HepG2 (cell line): ENCODE measurements around the gene KPNB1. TPM values are rescaled to one million over a fixed set of nuclear protein-coding genes. Genes with fewer than 3 reads are reported as not detected.

Source experiments
- ATAC-seq: fragments of 200-7000 bp; cut with Tn5 transposase; 3 replicates; pipeline ENCODE4 v1.9.1; 2020; ENCODE audit warnings: mild to moderate bottlenecking, moderate library complexity
- BruUV-seq: library from RNA; stranded (reverse); fragments of 400-500 nt; replicated peaks from 2 replicates; lab custom pipeline; 2021; lab: Mats Ljungman, UMichigan
- CTCF ChIA-PET: fragments of 300-600 bp; formaldehyde crosslinking; extraction: SDS; loops from one replicate; lab custom pipeline; 2021; ENCODE audit warnings: low total read pairs, inconsistent platforms, low intra/inter-chr PET ratio; lab: Yijun Ruan, JAX
- POLR2A ChIA-PET: fragments of 350-600 bp; sonication (Branson Sonifier 250); formaldehyde crosslinking; loops from one replicate; lab custom pipeline; 2020; ENCODE audit warnings: antibody characterized with exemption, inconsistent platforms; lab: Yijun Ruan, JAX
- DNase-seq: peaks from one replicate; pipeline ENCODE4 v3.0.0-alpha.2; 2015; ENCODE audit warnings: low spot score
- FAIRE-seq: peaks from 3 replicates; lab custom pipeline; 2011; peaks lifted over from hg19 to GRCh38; lab: Jason Lieb, UNC
- H2AFZ ChIP-seq: one replicate; pipeline ENCODE4 v1.6.1; 2011; ENCODE audit warnings: low read length, inconsistent platforms
- H3K27ac ChIP-seq: fragments of 300-600 bp; 3 replicates; pipeline ENCODE4 v1.8.0; 2011; ENCODE audit warnings: mixed run types, mild to moderate bottlenecking, mixed read lengths, low read length, inconsistent platforms; ENCODE audit not compliant: insufficient read depth; ENCODE audit errors: extremely low read length
- H3K27me3 ChIP-seq, 2 experiments: fragments of 200-600 bp in 1 of 2; 2 replicates in 1 of 2; 3 replicates in 1 of 2; pipeline versions ENCODE4 v1.6.0 to v1.8.0; 2011; ENCODE audit warnings: low read length in 2 of 2, mild to moderate bottlenecking in 2 of 2, moderate library complexity in 2 of 2, inconsistent platforms in 1 of 2; ENCODE audit not compliant: insufficient read depth in 2 of 2, control insufficient read depth in 1 of 2
- H3K36me3 ChIP-seq, 2 experiments: fragments of 200-600 bp in 1 of 2; replicated peaks in 1 of 2; 2 replicates in 1 of 2; 3 replicates in 1 of 2; pipeline versions ENCODE4 v1.5.1 to v1.8.0; 2011; ENCODE audit warnings: low read length in 2 of 2, inconsistent platforms in 1 of 2; ENCODE audit not compliant: insufficient read depth in 2 of 2, control insufficient read depth in 1 of 2
- H3K4me1 ChIP-seq: 2 replicates; pipeline ENCODE4 v1.5.1; 2012; ENCODE audit warnings: low read length, inconsistent platforms; ENCODE audit not compliant: insufficient read depth
- H3K4me2 ChIP-seq: 2 replicates; pipeline ENCODE4 v1.6.0; 2011; ENCODE audit warnings: low read depth, low read length, inconsistent platforms
- H3K4me3 ChIP-seq, 3 experiments: fragments of 200-600 bp in 1 of 3; sonication (generic), shearing (Covaris generic) in 1 of 3; replicated peaks in 1 of 3; 2 replicates each; pipeline ENCODE4 v1.5.1; 2011 to 2016; ENCODE audit warnings: low read length in 3 of 3, inconsistent platforms in 2 of 3, low read depth in 2 of 3, mild to moderate bottlenecking in 2 of 3, control low read depth in 1 of 3, mixed read lengths in 1 of 3; ENCODE audit not compliant: insufficient read depth in 1 of 3
- H3K79me2 ChIP-seq: one replicate; pipeline ENCODE4 v1.6.1; 2011; ENCODE audit warnings: low read length, inconsistent platforms; ENCODE audit not compliant: insufficient read depth
- H3K9ac ChIP-seq: 2 replicates; pipeline ENCODE4 v1.6.0; 2011; ENCODE audit warnings: mild to moderate bottlenecking, low read depth, low read length, inconsistent platforms; ENCODE audit not compliant: insufficient read depth
- H3K9me3 ChIP-seq: 2 replicates; pipeline ENCODE4 v1.5.1; 2012; ENCODE audit warnings: mild to moderate bottlenecking, low read length
- H4K20me1 ChIP-seq: 2 replicates; pipeline ENCODE4 v1.6.0; 2011; ENCODE audit warnings: inconsistent platforms, mild to moderate bottlenecking, low read length, moderate library complexity; ENCODE audit not compliant: insufficient read depth
- AGO2 ChIP-seq: fragments of 200-400 bp; formaldehyde crosslinking; optimal IDR thresholded peaks from 2 replicates; pipeline ENCODE3; 2017; ENCODE audit warnings: mild to moderate bottlenecking, low read depth, low read length, moderate library complexity
- NFE2L1 ChIP-seq: sonication (generic); formaldehyde crosslinking; IDR thresholded peaks from 2 replicates; pipeline ENCODE4 v1.4.0; 2020; ENCODE audit warnings: missing genetic modification reagents, mild to moderate bottlenecking, borderline replicate concordance
- PTBP1 ChIP-seq: fragments of 200-400 bp; formaldehyde crosslinking; IDR thresholded peaks from 2 replicates; pipeline ENCODE4 v1.6.1; 2018; ENCODE audit warnings: low read length, low read depth; ENCODE audit not compliant: poor library complexity, severe bottlenecking
- ZNF451 ChIP-seq: sonication (generic); formaldehyde crosslinking; IDR thresholded peaks from 2 replicates; pipeline ENCODE4 v1.5.0; 2020; ENCODE audit warnings: mild to moderate bottlenecking, missing genetic modification reagents
- ZNF629 ChIP-seq: sonication (generic); formaldehyde crosslinking; conservative IDR thresholded peaks from 2 replicates; pipeline ENCODE4 v1.5.0; 2020; ENCODE audit warnings: missing genetic modification reagents
- WGBS: methylation state at CpG from one replicate; pipeline ENCODE4 v1.1.6; 2017; ENCODE audit warnings: low lambda C conversion rate; 5-methylcytosine and 5-hydroxymethylcytosine counted together
- in situ Hi-C: cut with HindIII; loops from 2 replicates; pipeline ENCODE4 v1.10.0; 2017; ENCODE audit warnings: low pct_unique_long_range_greater_than_20kb; ENCODE audit not compliant: extremely low pct_ligation_motif_present
- intact Hi-C: fragments of 100-400 bp; cut with micrococcal nuclease; formaldehyde crosslinking; loops from one replicate; pipeline ENCODE4 v1.10.0; 2022; ENCODE audit not compliant: unreplicated experiment
- polyA plus RNA-seq, 8 experiments: library from polyadenylated mRNA; depleted of rRNA in 3 of 8; stranded (reverse) in 7 of 8; unstranded in 1 of 8; fragments of >200 nt; fragmentation: Illumina TruSeq in 4 of 8; extraction: Trizol in 4 of 8; gene quantifications; 2 replicates each; pipeline versions ENCODE4 v1.2.1 to v1.2.3, GENCODE V29; 2011 to 2016; ENCODE audit warnings: low read depth in 4 of 8, missing spikeins in 1 of 8, mixed read lengths in 1 of 8; ENCODE audit not compliant: insufficient read depth in 1 of 8
- total RNA-seq, 5 experiments: library from RNA; depleted of rRNA; stranded (reverse); fragments of >200 nt; fragmentation: Illumina TruSeq; extraction: Trizol; gene quantifications; 2 replicates each; pipeline ENCODE4 v1.2.3, GENCODE V29; 2016; ENCODE audit warnings: low read depth in 1 of 5

KPNB1 gene
- total and polyA plus RNA-seq, 2 of the 13 experiments (the other 11 are each of a cell fraction or from before 2014, with no cell fraction given): 164 to 424 TPM

GRCh38 chr17:47708864-47709541, 59.3 kb downstream of the KPNB1 start:
- CTCF ChIA-PET: no interaction called here
- Histone ChIP-seq H3K9me3 (no peaks in the 10 kb centered on the region), H3K79me2 (no peaks in the 10 kb centered on the region), H3K27ac (no peak overlapping the region), H3K4me1 (peaks cover 16% of the 10 kb centered on the region)
- in situ Hi-C loops (no loop called here), intact Hi-C loops (no loop called here)
- ATAC-seq (no peak), DNase-seq (no peak)
- 94% methylated on average over 73 of the region's 89 CpGs for WGBS
- POLR2A ChIA-PET: no interaction called here
- TF ChIP-seq ZNF451 (CRISPR knock-in tag) (no peak), AGO2 (peak; percentile 25)
- TF ChIP-seq, all 625 proteins: peak for 1
- Histone ChIP-seq H3K4me2 (no peak overlapping the region), H2AFZ (no peak overlapping the region), H3K4me3 (no peak overlapping the region), H3K27me3 (peaks cover 0 to 7% of the 10 kb centered on the region in 2 experiments; a peak in 2 of 5 replicates), H4K20me1 (no peaks in the 10 kb centered on the region), H3K9ac (no peak overlapping the region), H3K36me3 (no peaks in the 10 kb centered on the region)
- no peak for FAIRE-seq
- BruUV-seq: no TSS peak

- POLR2A ChIA-PET: no interaction called here
- CTCF ChIA-PET: no interaction called here
- H3K4me2 ChIP-seq: no peak overlapping the region
- in situ Hi-C loops: no loop called here
- TF ChIP-seq ZNF629 (CRISPR knock-in tag): peak; percentile 61
- no peak for TF ChIP-seq NFE2L1 (CRISPR knock-in tag)
- no peak for TF ChIP-seq PTBP1
- no TSS peak for BruUV-seq
- no peak overlapping the region for H3K4me3 ChIP-seq
- no peak overlapping the region for H3K27ac ChIP-seq
- no peaks in the 10 kb centered on the region for H3K79me2 ChIP-seq
- H3K4me1 ChIP-seq: peaks cover 16% of the 10 kb centered on the region
- no peaks in the 10 kb centered on the region for H3K9me3 ChIP-seq
- no peak for FAIRE-seq
- ATAC-seq: no peak
- 77% methylated on average over 3 of the region's 3 CpGs for WGBS
- no peaks in the 10 kb centered on the region for H3K36me3 ChIP-seq
- H2AFZ ChIP-seq: no peak overlapping the region
- H4K20me1 ChIP-seq: no peaks in the 10 kb centered on the region
- H3K27me3 ChIP-seq: peaks cover 0 to 12% of the 10 kb centered on the region in 2 experiments; a peak in 2 of 5 replicates
- intact Hi-C loops: no loop called here
- no peak overlapping the region for H3K9ac ChIP-seq
- no peak for DNase-seq
Observed at GRCh38 chr17:47709594-47709993, 59.9 kb downstream of the KPNB1 start.
